IMR-90 (cell line): ENCODE measurements around the gene SLC44A1. TPM values are rescaled to one million over a fixed set of nuclear protein-coding genes. Genes with fewer than 3 reads are reported as not detected.

Experiments
- ATAC-seq: fragments of 200-7000 bp; cut with Tn5 transposase; 2 replicates; pipeline ENCODE4 v1.9.1; 2020; ENCODE audit warnings: low read depth, mild to moderate bottlenecking, moderate library complexity
- BruUV-seq: library from RNA; stranded (reverse); fragments of 400-500 nt; replicated peaks from 2 replicates; lab custom pipeline; 2021; lab: Mats Ljungman, UMichigan
- CTCF ChIA-PET: fragments of 300-600 bp; formaldehyde crosslinking; extraction: SDS; loops from one replicate; lab custom pipeline; 2021; ENCODE audit warnings: antibody characterized with exemption; lab: Yijun Ruan, JAX
- POLR2A ChIA-PET: fragments of 300-600 bp; sonication (Branson Sonifier 250); formaldehyde crosslinking; loops from one replicate; lab custom pipeline; 2022; ENCODE audit warnings: antibody characterized with exemption; ENCODE audit not compliant: unreplicated experiment; lab: Charles Lee
- DNase-seq: peaks from one replicate; pipeline ENCODE4 v3.0.0; 2013
- H2AFZ ChIP-seq: replicated peaks from 2 replicates; pipeline ENCODE3; 2013; ENCODE audit warnings: low read length, mild to moderate bottlenecking; ENCODE audit not compliant: poor library complexity
- H2AK5ac ChIP-seq: 2 replicates; pipeline ENCODE4 v1.6.1; 2013; ENCODE audit warnings: low read depth, low read length, inconsistent platforms
- H2AK9ac ChIP-seq: replicated peaks from 2 replicates; pipeline ENCODE3; 2013; ENCODE audit warnings: mild to moderate bottlenecking, low read depth, low read length, moderate library complexity; ENCODE audit not compliant: poor library complexity
- H2BK120ac ChIP-seq: 2 replicates; pipeline ENCODE4 v1.6.1; 2013; ENCODE audit warnings: low read depth, low read length, inconsistent platforms
- H2BK15ac ChIP-seq: 3 replicates; pipeline ENCODE4 v1.6.1; 2013; ENCODE audit warnings: low read depth, low read length, inconsistent platforms
- H2BK20ac ChIP-seq: 2 replicates; pipeline ENCODE4 v1.6.1; 2013; ENCODE audit warnings: low read depth, mild to moderate bottlenecking, inconsistent platforms, low read length, moderate library complexity
- H2BK5ac ChIP-seq: 2 replicates; pipeline ENCODE4 v1.6.1; 2013; ENCODE audit warnings: mild to moderate bottlenecking, low read depth, low read length, inconsistent platforms; ENCODE audit not compliant: poor library complexity, severe bottlenecking
- H3K14ac ChIP-seq: replicated peaks from 2 replicates; pipeline ENCODE4 v1.6.1; 2013; ENCODE audit warnings: low read depth, low read length, inconsistent platforms
- H3K18ac ChIP-seq: 2 replicates; pipeline ENCODE4 v1.6.1; 2013; ENCODE audit warnings: low read depth, low read length, control low read depth
- H3K23ac ChIP-seq: 2 replicates; pipeline ENCODE4 v1.6.1; 2013; ENCODE audit warnings: low read depth, low read length, inconsistent platforms
- H3K27ac ChIP-seq: 2 replicates; pipeline ENCODE4 v1.5.1; 2013; ENCODE audit warnings: mild to moderate bottlenecking, control low read depth, low read length; ENCODE audit not compliant: insufficient read depth
- H3K27me3 ChIP-seq: 2 replicates; pipeline ENCODE4 v1.6.1; 2013; ENCODE audit warnings: low read length; ENCODE audit not compliant: control insufficient read depth, insufficient read depth
- H3K36me3 ChIP-seq: 2 replicates; pipeline ENCODE4 v1.6.1; 2013; ENCODE audit warnings: low read length, mixed read lengths; ENCODE audit not compliant: control insufficient read depth, insufficient read depth
- H3K4ac ChIP-seq: 2 replicates; pipeline ENCODE4 v1.6.1; 2013; ENCODE audit warnings: low read depth, low read length, inconsistent platforms
- H3K4me1 ChIP-seq: 2 replicates; pipeline ENCODE4 v1.6.1; 2013; ENCODE audit warnings: low read length, mixed read lengths; ENCODE audit not compliant: control insufficient read depth, insufficient read depth
- H3K4me2 ChIP-seq: 2 replicates; pipeline ENCODE4 v1.6.1; 2013; ENCODE audit warnings: low read depth, mild to moderate bottlenecking, control low read depth, low read length, moderate library complexity
- H3K4me3 ChIP-seq: 2 replicates; pipeline ENCODE4 v1.5.1; 2013; ENCODE audit warnings: low read depth, mild to moderate bottlenecking, control low read depth, low read length, moderate library complexity; ENCODE audit not compliant: insufficient read depth
- H3K56ac ChIP-seq: 2 replicates; pipeline ENCODE4 v1.6.1; 2013; ENCODE audit warnings: low read length, inconsistent platforms; ENCODE audit not compliant: insufficient read depth; ENCODE audit errors: extremely low read depth
- H3K79me1 ChIP-seq, 2 experiments: 2 replicates each; pipeline ENCODE4 v1.6.1; 2013; ENCODE audit warnings: low read length in 2 of 2, inconsistent platforms in 1 of 2, low read depth in 1 of 2
- H3K9ac ChIP-seq: 2 replicates; pipeline ENCODE4 v1.6.1; 2013; ENCODE audit warnings: low read depth, low read length, control low read depth
- H3K9me1 ChIP-seq: 2 replicates; pipeline ENCODE4 v1.6.1; 2013; ENCODE audit warnings: low read length, inconsistent platforms; ENCODE audit not compliant: insufficient read depth
- H3K9me3 ChIP-seq: 2 replicates; pipeline ENCODE4 v1.6.1; 2013; ENCODE audit warnings: low read length; ENCODE audit not compliant: control insufficient read depth, insufficient read depth
- H4K20me1 ChIP-seq: 2 replicates; pipeline ENCODE4 v1.6.1; 2013; ENCODE audit warnings: low read length, inconsistent platforms; ENCODE audit not compliant: insufficient read depth
- H4K5ac ChIP-seq: 2 replicates; pipeline ENCODE4 v1.6.1; 2013; ENCODE audit warnings: mild to moderate bottlenecking, low read depth, low read length, control low read depth
- H4K8ac ChIP-seq, 2 experiments: 2 replicates each; pipeline ENCODE4 v1.6.1; 2013; ENCODE audit warnings: low read depth in 2 of 2, low read length in 2 of 2, control low read depth in 1 of 2, inconsistent platforms in 1 of 2
- H4K91ac ChIP-seq: 2 replicates; pipeline ENCODE4 v1.6.1; 2013; ENCODE audit warnings: low read depth, low read length, inconsistent platforms; ENCODE audit not compliant: insufficient read depth
- BHLHE40 ChIP-seq: fragments of 150-350 bp; IDR thresholded peaks from 2 replicates; pipeline ENCODE4 v1.6.1; 2016; ENCODE audit warnings: mild to moderate bottlenecking, low read depth, low read length
- CTCF ChIP-seq: conservative IDR thresholded peaks from 2 replicates; pipeline ENCODE4 v1.5.1; 2012; ENCODE audit warnings: mild to moderate bottlenecking, low read depth, low read length, improper control_type of control experiment
- FOS ChIP-seq: fragments of 150-350 bp; IDR thresholded peaks from 2 replicates; pipeline ENCODE4 v1.6.1; 2016; ENCODE audit warnings: low read depth, low read length
- MAFK ChIP-seq: IDR thresholded peaks from 2 replicates; pipeline ENCODE4 v1.6.1; 2012; ENCODE audit warnings: low read depth, low read length, improper control_type of control experiment
- POLR2A ChIP-seq: IDR thresholded peaks from 2 replicates; pipeline ENCODE4 v1.6.1; 2012; ENCODE audit warnings: mild to moderate bottlenecking, low read depth, low read length
- RAD21 ChIP-seq: IDR thresholded peaks from 2 replicates; pipeline ENCODE4 v1.6.1; 2012; ENCODE audit warnings: low read length, improper control_type of control experiment
- RFX5 ChIP-seq: IDR thresholded peaks from 2 replicates; pipeline ENCODE4 v1.8.0; 2012; ENCODE audit warnings: low read depth, mild to moderate bottlenecking, low read length, moderate library complexity
- SMC3 ChIP-seq: fragments of 150-350 bp; IDR thresholded peaks from 2 replicates; pipeline ENCODE4 v1.6.1; 2016; ENCODE audit warnings: low read depth, mild to moderate bottlenecking, antibody characterized with exemption, low read length, moderate library complexity
- USF2 ChIP-seq: fragments of 150-350 bp; IDR thresholded peaks from 2 replicates; pipeline ENCODE4 v1.6.1; 2017; ENCODE audit warnings: mild to moderate bottlenecking, antibody characterized with exemption, low read length, low read depth
- WGBS, 2 experiments: methylation state at CpG; one replicate each; pipeline versions ENCODE4 v1.1.5 to v1.1.7; 2013; ENCODE audit warnings: missing lambda C conversion rate in 2 of 2; ENCODE audit not compliant: insufficient read length in 1 of 2; ENCODE audit errors: extremely low coverage in 2 of 2; 5-methylcytosine and 5-hydroxymethylcytosine counted together
- dilution Hi-C: fragments of 300-500 bp; cut with HindIII; formaldehyde crosslinking; loops from one replicate; pipeline ENCODE4 v1.14.3; 2018; ENCODE audit warnings: low sequenced_read_pairs; ENCODE audit not compliant: unreplicated experiment
- in situ Hi-C: fragments of 300-500 bp; cut with MboI; formaldehyde crosslinking; loops from 3 replicates; pipeline ENCODE4 v1.14.3; 2019; ENCODE audit warnings: low sequenced_read_pairs, inconsistent platforms, mixed read lengths
- intact Hi-C: fragments of 100-400 bp; cut with micrococcal nuclease; formaldehyde crosslinking; loops from 2 replicates; pipeline ENCODE4 v1.10.0; 2022
- polyA plus RNA-seq, 3 experiments: library from polyadenylated mRNA; depleted of rRNA; stranded (reverse); fragments of >200 nt; gene quantifications; 2 replicates each; pipeline ENCODE4 v1.2.3, GENCODE V29; 2012; ENCODE audit warnings: low replicate concordance in 1 of 3
- total RNA-seq: library from RNA; depleted of rRNA; stranded (reverse); fragments of >200 nt; gene quantifications from 2 replicates; pipeline ENCODE4 v1.2.3, GENCODE V29; 2012
- TF ChIP-seq, protein P1 (sequence below): fragments of 150-350 bp; IDR thresholded peaks from 2 replicates; pipeline ENCODE4 v1.6.1; 2016; ENCODE audit warnings: low read depth, mild to moderate bottlenecking, low read length, moderate library complexity, borderline replicate concordance

SLC44A1 gene
- total and polyA plus RNA-seq, 2 of the 4 experiments (the other 2 are of a cell fraction), result 5.2 to 21.7 TPM

DNA sequence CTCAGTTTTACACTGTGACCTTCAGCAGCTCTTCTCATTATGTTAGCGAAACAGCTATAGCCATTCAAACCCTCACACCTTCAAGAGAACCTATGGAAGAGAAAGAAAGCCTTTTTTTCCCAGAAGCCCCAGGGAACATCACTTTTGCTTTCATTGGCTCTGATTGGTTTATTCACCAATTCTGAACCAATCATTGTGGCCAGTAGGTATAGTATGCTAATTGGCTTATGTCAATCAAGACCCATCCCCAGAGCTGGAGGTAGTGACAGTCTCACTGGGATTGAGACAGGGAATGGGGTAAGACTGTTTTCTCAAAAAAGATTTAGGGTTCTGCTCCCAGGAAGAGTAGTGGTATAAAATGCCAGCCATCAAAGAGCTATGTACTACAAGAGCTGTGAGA, 129.3 kb downstream of the SLC44A1 start:
- H3K23ac ChIP-seq, result no peak overlapping the region
- no peak overlapping the region for H3K14ac ChIP-seq
- CTCF ChIA-PET, result no interaction called here
- WGBS, 2 experiments, result no CpG with 5 or more reads among the region's 1 CpG
- H2BK5ac ChIP-seq, result no peak overlapping the region
- no peak overlapping the region for H2AFZ ChIP-seq
- no peak for TF ChIP-seq MAFK
- TF ChIP-seq USF2, result no peak
- no peak for TF ChIP-seq BHLHE40
- TF ChIP-seq POLR2A, result no peak
- no peak for TF ChIP-seq RFX5
- no peak for TF ChIP-seq SMC3
- no peak for TF ChIP-seq RAD21
- TF ChIP-seq CTCF, result no peak
- no peak for TF ChIP-seq FOS
- TF ChIP-seq, protein P1, sequence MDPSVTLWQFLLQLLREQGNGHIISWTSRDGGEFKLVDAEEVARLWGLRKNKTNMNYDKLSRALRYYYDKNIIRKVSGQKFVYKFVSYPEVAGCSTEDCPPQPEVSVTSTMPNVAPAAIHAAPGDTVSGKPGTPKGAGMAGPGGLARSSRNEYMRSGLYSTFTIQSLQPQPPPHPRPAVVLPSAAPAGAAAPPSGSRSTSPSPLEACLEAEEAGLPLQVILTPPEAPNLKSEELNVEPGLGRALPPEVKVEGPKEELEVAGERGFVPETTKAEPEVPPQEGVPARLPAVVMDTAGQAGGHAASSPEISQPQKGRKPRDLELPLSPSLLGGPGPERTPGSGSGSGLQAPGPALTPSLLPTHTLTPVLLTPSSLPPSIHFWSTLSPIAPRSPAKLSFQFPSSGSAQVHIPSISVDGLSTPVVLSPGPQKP, result no peak
- no peak overlapping the region for H2BK15ac ChIP-seq
- no peak overlapping the region for H4K8ac ChIP-seq
- no peak overlapping the region for H3K9ac ChIP-seq
- no peak overlapping the region for H2AK9ac ChIP-seq
- no peak overlapping the region for H4K91ac ChIP-seq
- H4K20me1 ChIP-seq, result no peaks in the 10 kb centered on the region
- no peak overlapping the region for H3K4me2 ChIP-seq
- no peak overlapping the region for H3K27ac ChIP-seq
- H3K4me3 ChIP-seq, result no peak overlapping the region
- H3K4me1 ChIP-seq, result no peaks in the 10 kb centered on the region
- dilution Hi-C loops, result no loop called here
- ATAC-seq (no peak), DNase-seq (no peak)
- no peaks in the 10 kb centered on the region for H3K79me1 ChIP-seq
- in situ Hi-C loops, result no loop called here
- no peak overlapping the region for H3K18ac ChIP-seq
- intact Hi-C loops, result no loop called here
- H3K36me3 ChIP-seq, result peaks cover 4% of the 10 kb centered on the region; the same call in 1 of the 2 replicates
- H3K27me3 ChIP-seq, result no peaks in the 10 kb centered on the region
- H2BK20ac ChIP-seq, result no peak overlapping the region
- H3K4ac ChIP-seq, result no peak overlapping the region
- no peaks in the 10 kb centered on the region for H3K9me3 ChIP-seq
- no peak overlapping the region for H2AK5ac ChIP-seq
- no peaks in the 10 kb centered on the region for H3K9me1 ChIP-seq
- no peak overlapping the region for H2BK120ac ChIP-seq
- H3K56ac ChIP-seq, result no peak overlapping the region
- no TSS peak for BruUV-seq
- POLR2A ChIA-PET, result no interaction called here
- H4K5ac ChIP-seq, result no peak overlapping the region
